Neural cell (in vitro differentiated cells): ENCODE measurements around the gene HHIPL1. TPM values are rescaled to one million over a fixed set of nuclear protein-coding genes. Genes with fewer than 3 reads are reported as not detected.

ENCODE experiments used
- H2AFZ ChIP-seq: fragments of 200-600, 300-800 bp; sonication (generic), shearing (Covaris generic); 2 replicates; pipeline ENCODE4 v1.6.0; 2014; ENCODE audit warnings: low read depth, mild to moderate bottlenecking, antibody characterized with exemption, low read length, moderate library complexity
- H3F3A ChIP-seq: fragments of 200-600 bp; shearing (Covaris generic); 2 replicates; pipeline ENCODE4 v1.6.1; 2016; ENCODE audit warnings: mild to moderate bottlenecking, moderate library complexity, mixed read lengths, antibody characterized with exemption, low read length; ENCODE audit not compliant: insufficient read depth, poor library complexity, severe bottlenecking
- H3K27ac ChIP-seq: fragments of 200-600, 300-800 bp; sonication (generic), shearing (Covaris generic); 2 replicates; pipeline ENCODE4 v1.5.1; 2014; ENCODE audit warnings: mild to moderate bottlenecking, low read length, moderate library complexity
- H3K27me3 ChIP-seq: fragments of 300-800, 200-600 bp; sonication (generic), shearing (Covaris generic); 2 replicates; pipeline ENCODE4 v1.6.0; 2014; ENCODE audit warnings: mild to moderate bottlenecking, low read depth, low read length, moderate library complexity; ENCODE audit not compliant: insufficient read depth
- H3K36me3 ChIP-seq: fragments of 300-800, 200-600 bp; sonication (generic), shearing (Covaris generic); 2 replicates; pipeline ENCODE4 v1.5.1; 2014; ENCODE audit warnings: mild to moderate bottlenecking, antibody characterized with exemption, low read length, moderate library complexity; ENCODE audit not compliant: insufficient read depth
- H3K4me2 ChIP-seq: fragments of 300-800, 200-600 bp; sonication (generic), shearing (Covaris generic); 2 replicates; pipeline ENCODE4 v1.6.0; 2014; ENCODE audit warnings: mild to moderate bottlenecking, low read length
- H3K4me3 ChIP-seq: fragments of 300-800, 200-600 bp; sonication (generic), shearing (Covaris generic); 2 replicates; pipeline ENCODE4 v1.5.1; 2014; ENCODE audit warnings: mild to moderate bottlenecking, low read length, moderate library complexity
- H3K79me2 ChIP-seq: fragments of 200-600 bp; shearing (Covaris generic); replicated peaks from 2 replicates; pipeline ENCODE4 v1.6.0; 2014; ENCODE audit warnings: mild to moderate bottlenecking, low read length, moderate library complexity; ENCODE audit not compliant: insufficient read depth
- H3K9ac ChIP-seq: fragments of 300-800, 200-600 bp; sonication (generic), shearing (Covaris generic); 2 replicates; pipeline ENCODE4 v1.6.1; 2016; ENCODE audit warnings: mild to moderate bottlenecking, low read length, mixed read lengths
- H3K9me2 ChIP-seq: fragments of 200-600 bp; shearing (Covaris generic); 2 replicates; pipeline ENCODE4 v1.6.1; 2016; ENCODE audit warnings: mild to moderate bottlenecking, low read length, mixed read lengths; ENCODE audit not compliant: insufficient read depth
- H3K9me3 ChIP-seq: fragments of 200-600, 300-800 bp; sonication (generic), shearing (Covaris generic); 2 replicates; pipeline ENCODE4 v1.6.1; 2016; ENCODE audit warnings: mild to moderate bottlenecking, mixed run types, low read length, moderate library complexity, mixed read lengths
- H4K20me1 ChIP-seq: fragments of 200-600 bp; shearing (Covaris generic); 2 replicates; pipeline ENCODE4 v1.6.1; 2016; ENCODE audit warnings: mild to moderate bottlenecking, mixed run types; ENCODE audit not compliant: insufficient read depth
- EP300 ChIP-seq: fragments of 450-650 bp; conservative IDR thresholded peaks from 2 replicates; pipeline ENCODE4 v1.6.1; 2014; ENCODE audit warnings: antibody characterized with exemption, mild to moderate bottlenecking, moderate library complexity; ENCODE audit not compliant: poor library complexity, severe bottlenecking
- EZH2 ChIP-seq: fragments of 200-600, 300-800 bp; shearing (Covaris generic), sonication (generic); IDR thresholded peaks from 2 replicates; pipeline ENCODE4 v1.6.1; 2014; ENCODE audit warnings: antibody characterized with exemption, low read length, borderline replicate concordance, mild to moderate bottlenecking; ENCODE audit not compliant: insufficient read depth, poor library complexity, severe bottlenecking
- MXI1 ChIP-seq: fragments of 450-650 bp; conservative IDR thresholded peaks from 2 replicates; pipeline ENCODE4 v1.6.1; 2014; ENCODE audit warnings: antibody characterized with exemption, mild to moderate bottlenecking; ENCODE audit not compliant: poor library complexity, severe bottlenecking
- POLR2AphosphoS5 ChIP-seq: IDR thresholded peaks from 2 replicates; pipeline ENCODE4 v1.6.1; 2012
- RAD21 ChIP-seq: fragments of 450-650 bp; conservative IDR thresholded peaks from 2 replicates; pipeline ENCODE4 v1.6.1; 2014; ENCODE audit warnings: antibody characterized with exemption, mild to moderate bottlenecking, moderate library complexity
- SMC3 ChIP-seq: fragments of 450-650 bp; conservative IDR thresholded peaks from 2 replicates; pipeline ENCODE4 v1.6.1; 2014; ENCODE audit warnings: antibody characterized with exemption, mild to moderate bottlenecking, moderate library complexity; ENCODE audit not compliant: poor library complexity
- TAF1 ChIP-seq: IDR thresholded peaks from 2 replicates; pipeline ENCODE4 v1.6.1; 2012; ENCODE audit warnings: low read depth
- polyA plus RNA-seq: library from polyadenylated mRNA; depleted of rRNA; stranded (reverse); fragments of >200 nt; gene quantifications from 2 replicates; pipeline ENCODE4 v1.2.3, GENCODE V29; 2014
- TF ChIP-seq, protein P1 (sequence below): fragments of 450-650 bp; IDR thresholded peaks from 2 replicates; pipeline ENCODE4 v1.5.1; 2014; ENCODE audit warnings: antibody characterized with exemption, mild to moderate bottlenecking, moderate library complexity; ENCODE audit not compliant: poor library complexity, severe bottlenecking
- TF ChIP-seq, protein P2 (sequence below): IDR thresholded peaks from 2 replicates; pipeline ENCODE4 v1.6.1; 2012; ENCODE audit warnings: borderline replicate concordance

The HHIPL1 gene
- polyA plus RNA-seq, 1 donor from 2014 or later, result 0.47 TPM

DNA sequence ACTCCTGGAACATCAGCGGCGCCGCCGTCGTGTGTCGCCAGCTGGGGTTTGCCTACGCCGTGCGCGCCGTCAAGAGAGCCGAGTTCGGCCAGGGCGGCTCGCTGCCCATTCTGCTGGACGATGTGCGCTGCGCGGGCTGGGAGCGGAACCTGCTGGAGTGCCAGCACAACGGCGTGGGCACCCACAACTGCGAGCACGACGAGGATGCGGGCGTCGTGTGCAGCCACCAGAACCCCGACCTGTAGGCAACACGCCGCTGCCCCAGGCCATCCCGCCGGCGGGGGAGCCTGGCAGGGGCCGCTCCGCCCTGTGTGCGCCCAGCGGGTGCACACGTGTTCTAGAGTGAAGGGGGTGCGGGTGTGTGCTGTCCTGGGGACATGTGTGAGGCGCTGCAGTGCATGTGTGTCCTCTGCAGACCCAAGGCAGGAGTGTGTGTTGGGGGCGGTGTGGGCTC is 30.5 kb downstream of the HHIPL1 start:
- TF ChIP-seq, protein P1, sequence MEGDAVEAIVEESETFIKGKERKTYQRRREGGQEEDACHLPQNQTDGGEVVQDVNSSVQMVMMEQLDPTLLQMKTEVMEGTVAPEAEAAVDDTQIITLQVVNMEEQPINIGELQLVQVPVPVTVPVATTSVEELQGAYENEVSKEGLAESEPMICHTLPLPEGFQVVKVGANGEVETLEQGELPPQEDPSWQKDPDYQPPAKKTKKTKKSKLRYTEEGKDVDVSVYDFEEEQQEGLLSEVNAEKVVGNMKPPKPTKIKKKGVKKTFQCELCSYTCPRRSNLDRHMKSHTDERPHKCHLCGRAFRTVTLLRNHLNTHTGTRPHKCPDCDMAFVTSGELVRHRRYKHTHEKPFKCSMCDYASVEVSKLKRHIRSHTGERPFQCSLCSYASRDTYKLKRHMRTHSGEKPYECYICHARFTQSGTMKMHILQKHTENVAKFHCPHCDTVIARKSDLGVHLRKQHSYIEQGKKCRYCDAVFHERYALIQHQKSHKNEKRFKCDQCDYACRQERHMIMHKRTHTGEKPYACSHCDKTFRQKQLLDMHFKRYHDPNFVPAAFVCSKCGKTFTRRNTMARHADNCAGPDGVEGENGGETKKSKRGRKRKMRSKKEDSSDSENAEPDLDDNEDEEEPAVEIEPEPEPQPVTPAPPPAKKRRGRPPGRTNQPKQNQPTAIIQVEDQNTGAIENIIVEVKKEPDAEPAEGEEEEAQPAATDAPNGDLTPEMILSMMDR, result no peak
- TF ChIP-seq SMC3 (no peak), MXI1 (no peak), RAD21 (no peak), EZH2 (no peak), POLR2AphosphoS5 (no peak), EP300 (no peak), TAF1 (no peak)
- TF ChIP-seq, protein P2, sequence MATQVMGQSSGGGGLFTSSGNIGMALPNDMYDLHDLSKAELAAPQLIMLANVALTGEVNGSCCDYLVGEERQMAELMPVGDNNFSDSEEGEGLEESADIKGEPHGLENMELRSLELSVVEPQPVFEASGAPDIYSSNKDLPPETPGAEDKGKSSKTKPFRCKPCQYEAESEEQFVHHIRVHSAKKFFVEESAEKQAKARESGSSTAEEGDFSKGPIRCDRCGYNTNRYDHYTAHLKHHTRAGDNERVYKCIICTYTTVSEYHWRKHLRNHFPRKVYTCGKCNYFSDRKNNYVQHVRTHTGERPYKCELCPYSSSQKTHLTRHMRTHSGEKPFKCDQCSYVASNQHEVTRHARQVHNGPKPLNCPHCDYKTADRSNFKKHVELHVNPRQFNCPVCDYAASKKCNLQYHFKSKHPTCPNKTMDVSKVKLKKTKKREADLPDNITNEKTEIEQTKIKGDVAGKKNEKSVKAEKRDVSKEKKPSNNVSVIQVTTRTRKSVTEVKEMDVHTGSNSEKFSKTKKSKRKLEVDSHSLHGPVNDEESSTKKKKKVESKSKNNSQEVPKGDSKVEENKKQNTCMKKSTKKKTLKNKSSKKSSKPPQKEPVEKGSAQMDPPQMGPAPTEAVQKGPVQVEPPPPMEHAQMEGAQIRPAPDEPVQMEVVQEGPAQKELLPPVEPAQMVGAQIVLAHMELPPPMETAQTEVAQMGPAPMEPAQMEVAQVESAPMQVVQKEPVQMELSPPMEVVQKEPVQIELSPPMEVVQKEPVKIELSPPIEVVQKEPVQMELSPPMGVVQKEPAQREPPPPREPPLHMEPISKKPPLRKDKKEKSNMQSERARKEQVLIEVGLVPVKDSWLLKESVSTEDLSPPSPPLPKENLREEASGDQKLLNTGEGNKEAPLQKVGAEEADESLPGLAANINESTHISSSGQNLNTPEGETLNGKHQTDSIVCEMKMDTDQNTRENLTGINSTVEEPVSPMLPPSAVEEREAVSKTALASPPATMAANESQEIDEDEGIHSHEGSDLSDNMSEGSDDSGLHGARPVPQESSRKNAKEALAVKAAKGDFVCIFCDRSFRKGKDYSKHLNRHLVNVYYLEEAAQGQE, result no peak

DNA sequence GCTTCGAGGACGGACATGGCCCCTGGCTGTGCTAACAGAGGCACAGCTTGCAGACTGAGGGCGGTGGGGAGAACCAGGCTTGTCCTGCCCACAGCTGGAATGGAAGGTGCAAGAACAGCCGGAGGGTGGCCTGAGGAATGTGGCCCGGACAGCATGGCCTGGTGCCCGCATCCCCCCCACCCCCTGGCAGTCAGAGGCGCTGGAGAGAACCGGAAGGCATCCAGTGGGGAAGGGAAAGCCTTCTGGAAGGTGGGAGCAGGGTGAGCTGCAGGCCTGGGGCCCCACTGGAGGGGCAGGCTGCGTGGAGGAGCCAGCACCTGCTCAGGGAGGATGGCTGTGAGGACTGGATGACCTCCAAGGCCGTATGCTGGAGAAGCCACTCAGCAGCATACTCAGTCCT is 31.0 kb downstream of the HHIPL1 start:
- no peaks in the 10 kb centered on the region for H4K20me1 ChIP-seq
- TF ChIP-seq EP300 (no peak), SMC3 (no peak), RAD21 (no peak), TAF1 (no peak), POLR2AphosphoS5 (no peak), EZH2 (no peak), MXI1 (no peak)
- TF ChIP-seq, protein P1, result no peak
- TF ChIP-seq, protein P2, result no peak
- H3K36me3 ChIP-seq, result no peaks in the 10 kb centered on the region
- H3K27me3 ChIP-seq, result no peaks in the 10 kb centered on the region
- no peaks in the 10 kb centered on the region for H3F3A ChIP-seq
- no peaks in the 10 kb centered on the region for H3K9me3 ChIP-seq
- no peaks in the 10 kb centered on the region for H3K79me2 ChIP-seq
- H3K4me3 ChIP-seq, result no peak overlapping the region
- no peak overlapping the region for H2AFZ ChIP-seq
- no peaks in the 10 kb centered on the region for H3K9me2 ChIP-seq
- no peak overlapping the region for H3K27ac ChIP-seq
- no peak overlapping the region for H3K4me2 ChIP-seq
- no peak overlapping the region for H3K9ac ChIP-seq

More for the DNA sequence above, 30.5 kb downstream of the HHIPL1 start:
- Histone ChIP-seq H3K9me3 (no peaks in the 10 kb centered on the region), H3K4me3 (no peak overlapping the region), H3K4me2 (no peak overlapping the region), H3K9me2 (no peaks in the 10 kb centered on the region), H3F3A (no peaks in the 10 kb centered on the region), H3K9ac (no peak overlapping the region), H3K79me2 (no peaks in the 10 kb centered on the region), H2AFZ (no peak overlapping the region), H3K27ac (no peak overlapping the region), H4K20me1 (no peaks in the 10 kb centered on the region), H3K36me3 (no peaks in the 10 kb centered on the region), H3K27me3 (no peaks in the 10 kb centered on the region)
